Keratinocyte (primary cell): ENCODE results near the gene ZP1. TPM values are rescaled to one million over a fixed set of nuclear protein-coding genes. Genes with fewer than 3 reads are reported as not detected.
A peak's percentile ranks its signal among the peaks of the same experiment; 100 is the strongest.

Experiments
- DNase-seq: peaks from one replicate; pipeline ENCODE4 v3.0.0-alpha.2; 2011; ENCODE audit warnings: low read depth, missing footprints, low spot score
- FAIRE-seq: peaks from 2 replicates; lab custom pipeline; 2011; peaks lifted over from hg19 to GRCh38; lab: Jason Lieb, UNC
- H2AFZ ChIP-seq: 2 replicates; pipeline ENCODE4 v1.6.0; 2012; ENCODE audit warnings: low read length, control low read depth, inconsistent platforms; ENCODE audit not compliant: control insufficient read depth
- H3K27ac ChIP-seq: 2 replicates; pipeline ENCODE4 v1.5.1; 2011; ENCODE audit warnings: low read length; ENCODE audit not compliant: control insufficient read depth, insufficient read depth
- H3K27me3 ChIP-seq: 3 replicates; pipeline ENCODE4 v1.6.0; 2011; ENCODE audit warnings: low read length; ENCODE audit not compliant: control insufficient read depth, insufficient read depth; ENCODE audit errors: extremely low read depth
- H3K36me3 ChIP-seq, 2 experiments: 2 replicates in 1 of 2; 3 replicates in 1 of 2; pipeline ENCODE4 v1.5.1; 2011; ENCODE audit warnings: low read length in 2 of 2, mild to moderate bottlenecking in 1 of 2; ENCODE audit not compliant: control insufficient read depth in 2 of 2, insufficient read depth in 2 of 2; ENCODE audit errors: extremely low read depth in 1 of 2
- H3K4me1 ChIP-seq: 3 replicates; pipeline ENCODE4 v1.5.1; 2011; ENCODE audit warnings: low read length; ENCODE audit not compliant: control insufficient read depth, insufficient read depth; ENCODE audit errors: extremely low read depth
- H3K4me2 ChIP-seq: 3 replicates; pipeline ENCODE4 v1.6.0; 2011; ENCODE audit warnings: low read depth, low read length; ENCODE audit not compliant: control insufficient read depth, insufficient read depth; ENCODE audit errors: extremely low read depth
- H3K4me3 ChIP-seq, 3 experiments: fragments of 200-600 bp in 1 of 3; sonication (generic) in 1 of 3; 2 replicates in 2 of 3; 3 replicates in 1 of 3; pipeline ENCODE4 v1.5.1; 2011 to 2016; ENCODE audit warnings: low read length in 3 of 3, mild to moderate bottlenecking in 3 of 3, control low read depth in 2 of 3, inconsistent platforms in 1 of 3, low read depth in 1 of 3, mixed read lengths in 1 of 3, mixed run types in 1 of 3, moderate library complexity in 1 of 3; ENCODE audit not compliant: control insufficient read depth in 2 of 3, insufficient read depth in 2 of 3; ENCODE audit errors: extremely low read depth in 1 of 3
- H3K79me2 ChIP-seq: 2 replicates; pipeline ENCODE4 v1.6.0; 2012; ENCODE audit warnings: low read length; ENCODE audit not compliant: control insufficient read depth, insufficient read depth
- H3K9ac ChIP-seq: 3 replicates; pipeline ENCODE4 v1.6.0; 2011; ENCODE audit warnings: low read length; ENCODE audit not compliant: control insufficient read depth, insufficient read depth; ENCODE audit errors: extremely low read depth
- H3K9me1 ChIP-seq: 3 replicates; pipeline ENCODE4 v1.6.0; 2011; ENCODE audit warnings: low read length; ENCODE audit not compliant: control insufficient read depth, insufficient read depth; ENCODE audit errors: extremely low read depth
- H3K9me3 ChIP-seq: 2 replicates; pipeline ENCODE4 v1.5.1; 2012; ENCODE audit warnings: low read depth, low read length; ENCODE audit not compliant: control insufficient read depth
- H4K20me1 ChIP-seq: 3 replicates; pipeline ENCODE4 v1.6.0; 2011; ENCODE audit warnings: low read length; ENCODE audit not compliant: control insufficient read depth, insufficient read depth; ENCODE audit errors: extremely low read depth
- EZH2 ChIP-seq: IDR thresholded peaks from one replicate; pipeline ENCODE4 v1.6.1; 2012; ENCODE audit warnings: inconsistent platforms, mild to moderate bottlenecking, low read length, moderate library complexity
- dilution Hi-C: fragments of 300-500 bp; cut with MboI; formaldehyde crosslinking; loops from one replicate; pipeline ENCODE4 v1.7.0; 2020; ENCODE audit warnings: low sequenced_read_pairs; ENCODE audit not compliant: extremely low pct_ligation_motif_present
- polyA plus RNA-seq, 5 experiments: library from polyadenylated mRNA; depleted of rRNA in 3 of 5; stranded (reverse) in 3 of 5; stranded (forward) in 1 of 5; unstranded in 1 of 5; fragments of >200 nt; gene quantifications; 1 replicate in 1 of 5; 2 replicates in 3 of 5; 3 replicates in 1 of 5; pipeline versions ENCODE4 v1.2.1 to v1.2.3, GENCODE V29; 2011 to 2012; ENCODE audit warnings: missing spikeins in 2 of 5, low read depth in 1 of 5, low replicate concordance in 1 of 5
- TF ChIP-seq, protein P1 (sequence below), 3 experiments: IDR thresholded peaks in 1 of 3; conservative IDR thresholded peaks in 1 of 3; optimal IDR thresholded peaks in 1 of 3; 2 replicates in 2 of 3; 3 replicates in 1 of 3; pipeline versions ENCODE3 to v1.5.1; 2011; ENCODE audit warnings: low read length in 3 of 3, mild to moderate bottlenecking in 3 of 3, moderate library complexity in 2 of 3, control low read depth in 1 of 3, inconsistent platforms in 1 of 3; ENCODE audit not compliant: insufficient read depth in 2 of 3; ENCODE audit errors: extremely low read depth in 1 of 3

ZP1 gene
- polyA plus RNA-seq, 1 donor (not counting 4 experiments of a cell fraction or from before 2014, with no cell fraction given), result not detected

DNA sequence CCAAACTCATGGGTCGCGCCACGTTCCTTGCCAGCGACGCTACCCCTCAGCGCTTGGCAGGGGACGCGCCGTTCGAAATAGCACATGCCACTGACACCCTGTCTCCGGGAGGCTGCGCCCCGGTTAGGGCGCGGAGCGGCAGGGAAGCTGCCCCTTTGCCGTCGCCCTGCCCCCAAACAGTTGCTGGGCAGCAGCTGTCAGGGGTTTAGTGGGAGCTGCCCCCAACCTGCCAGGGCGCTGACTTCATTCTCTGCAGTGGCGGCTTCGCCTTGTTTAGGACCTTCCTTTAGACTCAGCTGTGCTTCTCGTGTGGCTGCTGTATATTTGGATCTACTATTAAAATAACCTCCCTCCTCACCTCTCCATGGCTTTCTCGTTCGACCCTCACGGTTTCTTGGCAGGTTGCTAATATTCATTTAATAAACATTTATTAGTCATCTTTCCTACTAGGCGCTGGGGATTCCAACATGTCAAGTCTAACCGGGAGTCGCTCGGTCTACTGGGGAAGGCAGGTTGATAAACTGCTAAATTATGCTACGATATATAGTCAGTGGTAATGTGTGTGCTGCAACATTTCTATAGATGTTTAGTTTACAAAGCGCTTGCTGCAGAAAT is 47.4 kb downstream of the ZP1 start:
- Histone ChIP-seq H3K4me3 (peak overlapping the region; percentile 65 to 85 (median 75)), H3K27ac (peak overlapping the region; percentile 81), H3K4me1 (peaks cover 52% of the 10 kb centered on the region), H3K27me3 (no peaks in the 10 kb centered on the region), H4K20me1 (peaks cover 2% of the 10 kb centered on the region), H3K9me1 (peaks cover 4% of the 10 kb centered on the region), H3K9ac (peak overlapping the region; percentile 77), H2AFZ (peak overlapping the region; percentile 83), H3K9me3 (no peaks in the 10 kb centered on the region), H3K36me3 (peaks cover 0 to 5% of the 10 kb centered on the region in 2 experiments), H3K4me2 (peak overlapping the region; percentile 71), H3K79me2 (peaks cover 35% of the 10 kb centered on the region)
- FAIRE-seq, result no peak
- TF ChIP-seq EZH2, result no peak
- TF ChIP-seq, protein P1, sequence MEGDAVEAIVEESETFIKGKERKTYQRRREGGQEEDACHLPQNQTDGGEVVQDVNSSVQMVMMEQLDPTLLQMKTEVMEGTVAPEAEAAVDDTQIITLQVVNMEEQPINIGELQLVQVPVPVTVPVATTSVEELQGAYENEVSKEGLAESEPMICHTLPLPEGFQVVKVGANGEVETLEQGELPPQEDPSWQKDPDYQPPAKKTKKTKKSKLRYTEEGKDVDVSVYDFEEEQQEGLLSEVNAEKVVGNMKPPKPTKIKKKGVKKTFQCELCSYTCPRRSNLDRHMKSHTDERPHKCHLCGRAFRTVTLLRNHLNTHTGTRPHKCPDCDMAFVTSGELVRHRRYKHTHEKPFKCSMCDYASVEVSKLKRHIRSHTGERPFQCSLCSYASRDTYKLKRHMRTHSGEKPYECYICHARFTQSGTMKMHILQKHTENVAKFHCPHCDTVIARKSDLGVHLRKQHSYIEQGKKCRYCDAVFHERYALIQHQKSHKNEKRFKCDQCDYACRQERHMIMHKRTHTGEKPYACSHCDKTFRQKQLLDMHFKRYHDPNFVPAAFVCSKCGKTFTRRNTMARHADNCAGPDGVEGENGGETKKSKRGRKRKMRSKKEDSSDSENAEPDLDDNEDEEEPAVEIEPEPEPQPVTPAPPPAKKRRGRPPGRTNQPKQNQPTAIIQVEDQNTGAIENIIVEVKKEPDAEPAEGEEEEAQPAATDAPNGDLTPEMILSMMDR (optimal IDR thresholded peaks at IDR 0.05 in 1 of 3, IDR thresholded peaks at IDR 0.05 in 1 of 3, conservative IDR thresholded peaks at IDR 0.05 in 1 of 3; ENCODE audit: extremely low read depth in 1 of 3, insufficient read depth in 2 of 3, low read length in 3 of 3), result no peak
- dilution Hi-C loops, result no loop called here
- DNase-seq, result no peak

GRCh38 chr11:60915248-60915914 is 48.0 kb downstream of the ZP1 start:
- peaks cover 2% of the 10 kb centered on the region for H4K20me1 ChIP-seq
- H3K9ac ChIP-seq, result peak overlapping the region; percentile 77
- H3K4me3 ChIP-seq, result peak overlapping the region; percentile 65 to 85 (median 75)
- H2AFZ ChIP-seq, result peak overlapping the region; percentile 12
- peaks cover 4 to 7% of the 10 kb centered on the region in 2 experiments for H3K36me3 ChIP-seq
- FAIRE-seq (no peak), DNase-seq (no peak)
- peak overlapping the region; percentile 71 for H3K4me2 ChIP-seq
- peaks cover 4% of the 10 kb centered on the region for H3K9me1 ChIP-seq
- H3K79me2 ChIP-seq, result peaks cover 36% of the 10 kb centered on the region
- no peak for TF ChIP-seq EZH2
- TF ChIP-seq, protein P1 (optimal IDR thresholded peaks at IDR 0.05 in 1 of 3, IDR thresholded peaks at IDR 0.05 in 1 of 3, conservative IDR thresholded peaks at IDR 0.05 in 1 of 3; ENCODE audit: extremely low read depth in 1 of 3, insufficient read depth in 2 of 3, low read length in 3 of 3), result peak in 1 of 3 experiments; percentile 58
- no peaks in the 10 kb centered on the region for H3K27me3 ChIP-seq
- H3K27ac ChIP-seq, result peak overlapping the region; percentile 81
- dilution Hi-C loops, result no loop called here
- peaks cover 52% of the 10 kb centered on the region for H3K4me1 ChIP-seq
- H3K9me3 ChIP-seq, result no peaks in the 10 kb centered on the region
